DMS153 (cell line): ENCODE measurements around the gene INTS15.

Source experiments
- DNase-seq: peaks from one replicate; lab custom pipeline; 2025; lab: John Stamatoyannopoulos, UW

Gene INTS15

DNA sequence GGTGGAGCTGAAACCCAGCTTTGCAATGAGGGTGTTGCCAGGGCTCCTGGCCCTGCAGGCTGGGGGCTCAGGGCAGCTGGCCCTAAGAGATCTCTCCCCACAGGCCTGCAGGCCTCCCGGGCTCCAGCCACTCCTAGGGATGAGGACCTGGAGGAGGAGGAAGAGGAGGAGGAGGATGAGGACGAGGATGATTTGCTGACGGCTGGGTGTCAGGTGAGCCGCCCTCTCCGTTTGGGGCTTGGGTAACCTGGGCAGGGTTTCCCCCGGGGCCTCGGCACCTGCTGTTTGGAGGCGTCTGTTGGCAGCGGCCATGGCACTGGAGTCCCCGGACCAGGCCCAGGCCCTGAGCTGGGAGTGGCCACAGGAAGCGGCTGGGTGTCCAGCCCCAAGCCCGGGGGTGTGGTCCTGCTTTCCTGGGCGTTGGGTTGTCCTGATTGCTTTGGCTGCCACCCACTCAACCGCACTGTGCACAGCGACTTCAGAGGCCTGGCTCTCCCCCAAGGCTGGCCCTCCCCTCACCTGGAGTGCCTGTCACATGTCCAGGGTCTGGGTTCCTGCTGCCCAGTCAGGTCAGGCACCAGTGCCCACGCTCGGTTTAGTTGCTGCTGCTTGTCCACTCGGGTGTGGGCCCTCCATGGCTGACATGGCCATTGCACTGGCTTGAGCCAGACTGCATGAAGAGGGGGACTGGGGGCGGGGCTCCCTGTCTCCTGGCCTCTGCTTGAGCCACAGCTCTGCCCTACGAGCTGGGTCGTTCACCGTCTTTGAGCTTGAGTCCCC lies 53.2 kb downstream of the INTS15 start:
- DNase-seq = no peak

DNA sequence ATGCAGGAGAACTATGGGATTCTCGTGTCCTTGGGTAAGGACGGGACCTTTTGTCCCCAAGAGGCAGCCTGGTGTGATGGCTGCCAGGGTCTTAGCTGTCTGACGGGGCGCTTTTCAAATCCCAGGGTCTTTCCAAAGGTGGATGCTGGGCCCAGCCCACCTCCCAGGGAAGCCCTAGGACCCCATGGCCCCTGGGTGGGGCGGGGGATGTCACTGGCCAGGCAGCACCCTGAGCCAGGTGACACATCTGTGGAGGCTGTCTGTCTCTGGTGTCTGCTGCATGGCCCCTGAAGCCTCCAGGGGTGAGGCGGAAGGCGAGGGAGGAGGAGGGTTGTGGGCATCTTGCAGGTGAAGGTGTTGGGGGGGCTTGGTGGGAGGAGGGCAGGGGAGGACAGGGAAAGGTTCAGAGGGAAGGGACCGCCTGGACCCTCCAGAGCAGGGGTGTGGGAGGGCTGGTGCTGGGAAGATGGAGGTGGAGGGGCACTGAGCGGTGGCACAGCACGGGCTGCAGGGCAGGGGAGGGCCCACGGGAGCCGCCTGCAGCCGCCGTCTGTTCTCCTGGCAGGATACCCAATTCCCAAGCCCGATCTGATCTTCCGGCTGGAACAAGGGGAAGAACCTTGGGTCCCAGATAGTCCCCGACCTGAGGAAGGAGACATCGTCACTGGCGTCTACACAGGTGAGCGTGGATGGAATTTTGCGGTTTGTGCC lies 54.2 kb downstream of the INTS15 start:
- DNase-seq = no peak

DNA sequence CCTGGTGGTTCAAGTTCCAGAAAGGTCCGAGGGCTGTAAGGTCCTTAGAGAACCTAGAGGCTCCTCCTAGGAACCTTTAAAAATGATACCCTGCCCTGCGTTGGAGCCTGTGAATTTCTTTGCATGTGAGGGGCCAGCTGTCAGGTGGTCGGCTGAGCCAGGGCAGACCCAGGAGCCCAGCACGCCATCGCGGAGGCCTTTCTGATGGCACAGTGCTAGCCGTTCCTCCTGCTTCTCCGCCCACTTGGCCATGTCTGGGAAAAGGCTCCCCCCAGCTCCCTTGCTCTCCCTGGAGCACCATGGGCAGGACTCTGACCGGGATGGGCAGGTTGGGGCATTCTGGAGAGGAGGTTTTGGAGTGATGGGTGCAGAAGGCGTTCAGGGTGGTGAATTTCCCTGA lies 54.9 kb downstream of the INTS15 start:
- DNase-seq = no peak

DNA sequence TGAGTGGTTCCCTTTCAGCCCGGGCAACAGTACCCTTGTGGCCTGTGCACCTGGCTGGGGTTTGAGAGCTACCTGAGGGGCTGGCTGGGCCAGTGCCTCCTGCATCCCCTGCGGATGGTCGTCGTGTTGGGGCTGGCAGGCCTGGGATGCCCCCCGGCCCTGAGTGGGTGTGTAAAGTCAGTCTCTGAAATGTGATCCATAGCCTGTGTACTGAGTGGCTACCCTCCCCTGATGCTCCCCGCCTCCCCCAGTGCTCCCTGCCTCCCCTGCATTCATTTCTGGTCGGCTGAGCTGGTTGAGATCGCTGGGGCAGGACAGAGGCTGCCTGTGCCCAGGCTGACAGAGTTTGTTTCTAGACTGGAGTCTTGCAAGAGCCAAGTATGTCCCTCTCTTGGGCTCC lies 56.6 kb downstream of the INTS15 start:
- DNase-seq = no peak

DNA sequence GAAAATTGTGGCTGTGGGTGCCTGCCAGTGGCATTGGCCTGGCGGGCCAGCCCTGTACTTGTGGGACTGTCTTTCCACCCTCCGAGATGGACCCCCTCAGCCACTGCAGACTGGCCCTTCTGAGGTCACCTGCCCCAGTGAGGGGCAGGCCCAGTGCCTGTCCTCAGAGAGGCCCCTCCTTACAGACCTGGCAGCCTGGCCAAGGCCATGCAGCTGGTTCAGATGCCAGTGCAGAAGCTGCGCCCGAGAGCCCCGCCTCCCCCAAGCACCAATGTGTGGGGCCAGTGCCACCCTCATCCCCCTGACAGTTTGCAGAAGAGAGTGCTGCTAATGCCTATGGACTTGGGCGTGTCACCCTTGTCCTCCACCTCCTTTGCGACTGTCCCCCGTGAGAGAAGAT lies 57.3 kb downstream of the INTS15 start:
- no peak for DNase-seq

DNA sequence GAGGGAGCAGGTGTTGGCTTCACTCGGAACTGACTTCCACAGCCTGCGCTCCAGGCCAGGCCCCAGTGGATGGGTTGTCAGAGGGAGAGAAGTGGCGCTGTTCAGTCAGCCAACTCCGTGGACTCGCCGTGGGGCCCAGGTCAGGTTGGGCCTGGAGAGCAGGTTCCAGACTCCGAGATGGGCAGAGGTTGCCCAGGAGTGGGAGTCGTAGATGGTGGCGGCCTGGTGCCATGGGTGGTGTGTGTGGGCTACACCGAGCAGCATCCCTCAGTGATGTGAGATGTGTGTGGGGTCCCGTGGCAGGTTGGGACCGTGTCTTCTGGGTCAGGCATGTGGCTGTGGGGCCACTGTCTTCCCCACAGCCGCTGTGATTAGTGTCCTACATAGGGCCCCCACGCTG lies 57.7 kb downstream of the INTS15 start:
- no peak for DNase-seq

DNA sequence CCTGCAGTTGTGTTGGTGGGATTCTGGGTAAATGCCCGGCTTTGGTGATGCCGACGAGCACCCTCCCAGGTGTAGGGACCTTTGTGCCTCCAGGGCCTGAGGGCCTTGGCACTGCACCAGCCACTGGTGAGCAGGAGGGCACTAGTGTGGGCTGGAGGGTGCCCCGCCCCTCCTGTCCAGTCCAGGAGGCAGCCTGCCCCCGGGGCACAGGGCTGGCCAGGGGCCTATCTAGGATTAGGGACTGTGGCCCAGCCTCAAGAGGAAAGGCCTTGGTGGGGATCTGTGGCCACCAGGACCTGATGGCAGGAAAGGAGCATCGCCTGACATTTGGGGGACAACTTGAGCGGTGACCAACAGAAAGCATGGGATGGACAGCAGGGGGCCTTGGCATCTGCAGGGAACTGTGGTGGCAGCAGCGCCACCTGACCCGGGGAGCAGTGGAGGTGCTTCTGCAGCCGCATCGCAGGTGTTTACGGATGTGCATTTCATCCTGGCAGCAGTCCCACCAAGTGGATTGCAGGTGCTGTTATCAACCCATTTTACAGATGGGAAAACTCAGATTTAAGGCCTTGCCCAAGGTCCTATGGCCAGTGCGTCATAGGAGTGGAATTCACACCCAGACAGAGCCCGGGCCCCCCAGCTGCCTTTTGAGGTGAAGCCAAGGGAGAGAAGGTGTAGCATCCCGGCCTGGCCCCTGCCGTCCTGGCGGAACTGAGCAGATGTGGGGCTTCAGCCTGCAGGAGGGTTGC lies 58.4 kb downstream of the INTS15 start:
- DNase-seq = no peak

DNA sequence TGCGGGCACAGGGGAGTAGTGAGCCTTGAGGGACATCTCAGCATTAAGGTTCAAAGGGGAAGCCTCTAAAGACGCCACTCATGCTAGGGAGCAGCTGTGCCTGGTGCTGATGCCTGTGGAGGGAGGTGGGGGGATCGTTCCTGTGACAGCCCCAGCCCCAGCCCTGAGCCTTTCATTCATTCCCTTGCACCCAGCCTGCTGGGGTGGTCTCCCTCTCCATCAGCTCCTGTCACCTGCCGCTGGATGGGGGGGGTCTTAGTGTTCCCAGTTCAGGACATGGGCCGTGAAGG lies 58.9 kb downstream of the INTS15 start:
- DNase-seq = no peak

DNA sequence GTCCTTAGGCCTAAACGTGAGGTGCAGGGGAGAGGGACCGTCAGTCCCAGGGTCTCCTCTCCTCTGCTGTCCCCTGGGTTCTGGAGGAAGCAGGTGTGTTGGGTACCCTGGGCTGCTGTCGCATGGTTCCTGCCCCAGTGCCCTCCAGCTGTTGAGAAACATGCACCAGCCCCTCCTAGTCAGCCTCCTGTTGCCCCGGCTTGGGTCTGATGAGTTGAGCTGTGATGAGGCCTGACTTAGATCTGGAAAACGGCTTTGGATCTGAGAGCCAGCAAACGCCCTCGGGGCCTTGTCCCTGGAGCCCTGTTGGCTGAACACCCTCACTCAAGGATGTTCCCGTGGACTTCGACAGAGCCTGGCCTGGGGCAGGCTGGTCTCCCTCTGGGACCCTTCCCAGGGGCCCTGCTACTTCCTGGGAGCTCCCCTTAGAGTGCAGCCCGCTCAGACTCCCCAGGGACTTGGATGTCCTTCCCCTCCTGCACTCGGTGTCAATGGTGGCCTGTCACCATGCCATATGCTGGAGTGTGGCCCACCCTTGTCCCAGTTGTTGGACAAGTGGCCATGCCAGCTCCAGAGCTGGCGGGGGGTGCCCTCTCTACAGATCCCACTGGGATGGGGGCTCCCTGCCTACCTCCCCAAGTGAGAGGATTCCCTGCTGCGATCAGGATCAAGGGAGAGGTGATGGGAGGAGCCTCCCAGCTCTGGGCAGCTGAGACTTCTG lies 59.6 kb downstream of the INTS15 start:
- no peak for DNase-seq

DNA sequence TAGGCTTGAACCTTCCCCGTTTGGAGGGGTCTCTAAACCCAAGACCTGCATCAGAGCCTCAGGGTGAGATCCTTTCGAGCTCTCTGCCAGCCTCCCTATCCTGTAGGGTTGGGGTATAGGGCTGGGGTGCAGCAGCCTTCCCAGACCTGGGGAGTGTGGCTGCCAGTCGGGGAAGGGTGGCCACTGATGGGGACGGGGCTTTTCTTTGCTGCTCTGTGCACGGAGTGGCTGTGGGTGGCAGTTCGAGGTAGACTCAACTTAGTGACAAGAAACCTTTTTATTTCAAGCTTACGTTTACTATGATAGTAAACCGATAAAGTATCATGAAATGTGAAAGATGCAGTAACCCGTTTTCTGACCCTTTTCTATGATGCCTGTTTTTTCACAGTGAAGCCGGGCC lies 60.3 kb downstream of the INTS15 start:
- DNase-seq = no peak

DNA sequence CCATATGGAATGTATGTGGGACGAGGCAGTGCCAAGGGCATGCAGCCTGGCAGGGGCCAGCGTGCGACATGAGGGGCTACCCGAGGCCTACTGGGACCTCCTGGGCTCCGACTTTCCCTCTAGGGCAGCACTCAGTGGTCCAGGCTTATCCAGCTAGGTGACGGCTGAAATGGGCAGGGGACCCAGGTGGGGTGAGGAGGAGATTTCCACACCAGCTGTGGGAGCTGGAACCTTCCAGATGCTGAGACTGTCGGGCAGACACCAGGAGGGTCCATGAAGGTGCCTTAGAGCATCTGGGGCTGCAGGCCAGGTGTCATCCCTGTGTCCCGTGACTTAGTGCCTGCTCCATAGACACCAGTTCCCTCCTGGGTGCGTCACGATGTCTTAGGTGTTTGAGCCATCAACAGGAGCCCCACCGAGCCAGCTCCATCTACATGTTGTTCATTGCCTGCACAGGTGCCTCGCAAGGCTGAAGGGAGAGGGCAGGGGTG lies 60.7 kb downstream of the INTS15 start:
- no peak for DNase-seq

DNA sequence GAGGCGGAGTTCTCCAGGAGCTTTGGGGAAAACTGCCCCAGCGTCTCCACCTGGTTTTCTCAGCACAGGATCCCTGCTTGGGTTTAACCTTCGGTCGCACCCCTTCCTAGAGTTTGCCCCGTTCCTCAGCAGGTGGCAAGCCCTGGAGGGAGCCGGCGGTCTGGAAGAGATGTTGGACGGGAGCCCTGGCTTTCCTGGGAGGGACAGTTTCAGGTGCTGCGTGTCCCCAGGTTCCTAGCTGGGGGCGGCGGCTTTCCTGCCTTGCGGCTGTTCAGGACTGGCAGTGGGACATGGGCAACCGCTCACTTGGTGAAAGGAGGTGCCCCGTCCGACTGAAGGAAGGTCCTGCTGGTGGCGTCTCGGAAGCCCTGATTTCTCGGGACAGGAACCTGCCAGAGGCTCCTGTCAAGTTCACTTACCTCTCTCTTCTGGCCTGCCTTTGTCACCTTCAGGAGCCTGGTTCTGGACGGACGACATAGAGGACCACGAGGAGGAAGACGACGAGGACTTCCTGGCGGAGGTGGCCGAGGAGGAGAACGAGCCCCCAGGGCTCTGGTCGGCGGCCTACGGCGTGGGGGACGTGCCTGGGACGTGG lies 62.1 kb downstream of the INTS15 start:
- DNase-seq = no peak

DNA sequence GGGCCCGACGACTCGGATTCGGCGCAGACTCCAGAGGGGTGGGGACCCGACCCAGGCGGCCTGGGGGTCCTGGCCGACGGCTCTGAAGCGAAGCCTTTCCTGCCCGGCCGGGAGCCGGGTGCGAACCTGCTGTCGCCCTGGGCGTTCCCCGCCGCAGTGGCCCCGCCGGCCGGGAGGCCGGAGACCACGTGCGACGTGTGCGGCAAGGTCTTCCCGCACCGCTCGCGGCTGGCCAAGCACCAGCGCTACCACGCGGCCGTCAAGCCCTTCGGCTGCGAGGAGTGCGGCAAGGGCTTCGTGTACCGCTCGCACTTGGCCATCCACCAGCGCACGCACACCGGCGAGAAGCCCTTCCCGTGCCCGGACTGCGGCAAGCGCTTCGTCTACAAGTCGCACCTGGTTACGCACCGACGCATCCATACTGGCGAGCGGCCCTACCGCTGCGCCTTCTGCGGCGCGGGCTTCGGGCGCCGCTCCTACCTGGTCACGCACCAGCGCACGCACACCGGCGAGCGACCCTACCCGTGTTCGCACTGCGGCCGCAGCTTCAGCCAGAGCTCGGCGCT lies 62.7 kb downstream of the INTS15 start:
- DNase-seq = no peak

DNA sequence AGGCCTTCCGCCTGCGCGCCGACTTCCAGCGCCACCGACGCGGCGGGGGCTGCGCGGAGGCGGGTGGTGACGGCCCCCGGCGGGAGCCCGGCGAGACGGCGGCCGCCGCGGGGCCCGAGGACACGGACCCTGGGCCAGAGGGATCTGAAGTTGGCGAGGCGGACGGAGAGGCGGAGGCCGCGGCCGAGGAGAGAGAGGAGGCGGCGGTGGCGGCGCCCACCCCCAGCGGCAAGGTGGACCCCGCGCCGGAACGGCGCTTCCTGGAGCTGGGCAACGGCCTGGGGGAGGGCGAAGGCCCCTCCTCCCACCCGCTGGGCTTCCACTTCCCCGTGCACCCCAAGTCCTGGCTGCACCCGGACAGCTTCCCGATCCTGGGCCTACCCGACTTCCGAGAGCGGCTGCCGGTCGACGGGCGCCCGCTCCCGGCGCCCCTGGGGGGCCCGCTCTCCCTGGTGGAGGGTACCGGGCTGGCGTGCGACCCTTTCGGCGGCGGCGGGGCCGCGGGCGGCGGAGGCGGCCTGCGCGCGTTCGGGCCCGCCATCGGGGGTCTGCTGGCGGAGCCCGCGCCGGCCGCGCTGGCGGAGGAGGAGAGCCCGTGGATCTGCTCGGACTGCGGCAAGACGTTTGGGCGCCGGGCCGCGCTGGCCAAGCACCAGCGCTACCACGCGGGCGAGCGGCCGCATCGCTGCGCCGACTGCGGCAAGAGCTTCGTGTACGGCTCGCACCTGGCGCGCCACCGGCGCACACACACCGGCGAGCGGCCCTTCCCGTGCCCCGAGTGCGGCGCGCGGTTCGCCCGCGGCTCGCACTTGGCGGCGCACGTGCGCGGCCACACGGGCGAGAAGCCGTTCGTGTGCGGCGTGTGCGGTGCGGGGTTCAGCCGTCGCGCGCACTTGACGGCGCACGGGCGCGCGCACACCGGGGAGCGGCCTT lies 63.5 kb downstream of the INTS15 start:
- no peak for DNase-seq

DNA sequence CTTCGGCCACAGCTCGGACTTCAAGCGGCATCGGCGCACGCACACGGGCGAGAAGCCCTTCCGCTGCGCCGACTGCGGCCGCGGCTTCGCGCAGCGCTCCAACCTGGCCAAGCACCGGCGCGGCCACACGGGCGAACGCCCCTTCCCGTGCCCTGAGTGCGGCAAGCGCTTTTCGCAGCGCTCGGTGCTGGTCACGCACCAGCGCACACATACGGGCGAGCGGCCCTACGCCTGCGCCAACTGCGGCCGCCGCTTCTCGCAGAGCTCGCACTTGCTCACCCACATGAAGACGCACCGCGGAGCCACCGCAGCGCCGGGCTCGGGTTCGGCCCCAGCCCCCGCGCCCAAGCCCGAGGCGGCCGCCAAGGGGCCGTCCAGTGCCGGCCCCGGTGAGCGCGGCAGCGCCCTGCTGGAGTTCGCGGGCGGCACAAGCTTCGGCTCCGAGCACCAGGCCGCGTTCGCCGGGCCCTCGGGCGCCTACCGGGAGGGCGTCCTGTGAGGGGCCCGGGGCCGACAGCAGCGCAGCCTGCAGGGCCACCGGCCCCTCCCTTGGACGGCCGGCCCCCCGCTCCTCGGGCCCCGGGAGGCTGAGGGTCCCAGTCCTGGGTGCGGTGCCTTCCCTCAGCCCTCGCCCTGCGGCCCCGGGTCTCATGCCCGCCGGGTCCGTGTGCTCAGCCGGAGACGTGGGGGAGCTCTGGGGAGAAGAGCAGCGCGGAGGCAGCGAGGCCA lies 64.5 kb downstream of the INTS15 start:
- DNase-seq = no peak

DNA sequence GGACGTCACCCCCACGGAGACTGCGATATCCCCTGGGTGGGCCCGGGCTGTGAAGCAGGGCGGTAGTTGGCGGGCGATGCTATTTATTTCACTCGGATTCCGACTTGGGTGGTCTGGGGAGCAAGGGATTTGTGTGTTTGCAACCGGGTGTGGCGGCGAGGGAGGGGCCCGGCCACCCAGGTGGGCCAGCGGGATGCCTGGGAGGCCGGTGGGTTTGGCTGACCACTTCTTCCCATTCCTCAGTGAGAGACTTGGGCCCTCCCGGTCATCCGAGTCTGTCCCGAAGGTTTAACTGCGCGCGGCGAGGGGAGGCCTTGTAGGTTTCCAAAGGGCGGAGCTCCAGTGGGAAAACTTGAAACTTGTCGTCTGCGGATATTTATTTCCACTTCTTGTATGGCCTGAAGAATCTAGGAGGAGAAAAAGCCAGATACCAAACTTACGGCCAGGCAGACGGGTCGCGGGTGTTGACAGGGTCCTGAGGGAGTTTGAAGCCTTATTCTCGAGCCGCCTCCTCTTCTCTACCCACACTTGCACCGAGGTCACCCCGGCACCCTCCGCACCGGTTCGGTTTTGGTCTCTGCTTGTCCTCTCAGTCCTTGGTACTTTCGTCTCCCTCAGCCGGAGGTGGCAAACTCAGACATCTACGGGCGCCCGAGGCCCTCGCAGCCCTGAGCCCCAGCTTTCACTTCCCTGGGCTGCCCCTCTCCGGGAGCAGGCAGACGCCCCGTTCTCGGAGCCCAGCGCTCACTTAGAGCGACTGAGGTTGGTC lies 65.2 kb downstream of the INTS15 start:
- no peak for DNase-seq

DNA sequence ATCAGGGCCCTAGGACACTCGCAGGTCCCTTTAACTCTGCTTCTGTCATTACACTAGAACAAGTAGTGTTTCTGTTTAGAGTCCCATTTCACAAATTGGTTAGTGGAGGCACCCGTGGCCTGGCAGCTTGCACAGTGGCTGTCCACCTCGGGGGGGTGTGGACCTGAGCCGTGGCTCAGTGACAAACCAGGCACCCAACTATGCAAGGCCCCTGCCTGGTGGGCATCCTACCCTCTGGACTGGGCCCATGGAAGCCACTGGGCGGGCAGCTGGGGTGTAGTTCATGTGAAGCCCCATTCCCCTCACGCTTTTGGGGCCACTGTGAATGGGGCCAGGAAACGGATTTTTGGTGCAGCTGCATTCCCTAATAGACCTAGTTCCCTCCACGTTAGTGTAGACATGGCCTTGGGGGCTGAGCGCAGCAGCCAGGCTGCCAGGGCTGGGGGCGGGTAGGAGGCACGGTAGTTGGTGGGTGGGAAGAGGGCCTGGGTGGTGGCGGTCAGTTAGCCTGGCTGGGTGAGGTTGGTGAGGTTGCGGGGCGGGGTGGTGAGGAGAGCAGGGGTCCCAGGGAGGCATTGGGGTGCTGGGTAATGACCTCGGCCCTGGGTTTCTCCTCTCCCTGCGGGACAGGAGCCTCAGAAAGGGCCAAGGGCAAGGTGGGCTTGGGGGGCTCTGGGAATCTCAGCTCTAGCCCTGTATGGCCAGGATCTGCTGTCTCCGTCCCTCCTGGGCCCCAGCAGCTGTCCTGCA lies 66.0 kb downstream of the INTS15 start:
- no peak for DNase-seq

DNA sequence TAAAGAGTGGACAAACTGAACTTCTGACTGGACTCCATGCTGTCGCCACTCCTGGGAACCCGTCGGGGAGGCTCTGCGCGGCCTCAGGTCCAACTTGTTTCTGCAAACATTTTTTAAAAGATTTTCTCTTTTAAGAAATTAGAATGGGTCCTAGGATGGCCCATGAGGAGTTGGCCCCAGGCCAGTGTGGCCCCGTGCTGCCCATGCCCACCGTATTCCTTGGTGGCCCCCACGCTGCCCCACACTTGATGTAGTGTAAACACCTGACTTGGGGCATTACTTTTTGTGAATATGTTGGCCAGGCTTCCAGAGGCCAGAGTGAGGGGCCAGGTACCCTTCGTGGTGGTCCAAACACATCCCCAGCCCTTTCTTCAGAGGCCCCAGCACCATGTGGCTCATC lies 66.6 kb downstream of the INTS15 start:
- DNase-seq = no peak
